KBM-7 (cell line): ENCODE measurements around the gene QRFPR.
"Not testable (repeated sequence)": the region's sequence is repeated elsewhere in the genome, so short reads cannot be mapped to it uniquely, and the experiment has no call there.

Experiments
- DNase-seq: peaks from one replicate; pipeline ENCODE4 v3.0.0-alpha.2; 2015
- in situ Hi-C: fragments of 300-500 bp; cut with MboI; formaldehyde crosslinking; loops from 2 replicates; pipeline ENCODE4 v1.14.3; 2020; ENCODE audit warnings: low sequenced_read_pairs, low pct_unique_long_range_greater_than_20kb, mixed read lengths

Gene QRFPR

DNA sequence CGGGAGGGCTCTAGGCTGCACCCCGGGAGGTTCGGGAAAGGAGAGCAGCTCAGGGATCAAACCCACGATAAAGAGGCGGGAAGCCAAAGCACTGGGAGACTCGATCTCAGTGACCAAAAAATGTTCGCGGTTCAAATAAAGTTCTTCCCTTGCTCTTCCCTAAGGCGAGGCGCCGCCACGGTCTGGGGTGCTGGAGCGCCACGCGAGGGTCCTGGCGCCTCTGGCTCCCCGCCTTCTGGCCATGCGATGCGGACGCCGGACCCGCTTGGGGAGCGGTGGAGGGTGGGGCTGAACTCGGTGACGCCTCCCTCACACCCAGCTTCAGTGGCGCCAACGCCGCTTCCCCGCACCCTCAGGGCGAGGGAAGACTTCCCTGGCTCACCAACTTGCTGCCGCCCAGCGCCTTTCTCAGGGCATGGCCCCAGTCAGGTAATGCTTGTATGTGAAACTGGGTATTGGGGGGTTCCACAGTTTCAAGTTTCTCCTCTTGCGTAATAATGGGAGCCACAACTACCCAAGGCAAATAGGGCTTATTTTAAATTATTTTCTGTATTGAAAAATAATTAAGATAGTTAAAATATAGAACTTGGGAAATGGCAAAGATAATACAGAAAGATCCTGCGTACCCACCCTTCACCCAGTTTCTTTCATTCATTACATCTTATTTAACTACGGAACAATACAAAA, at the start of gene QRFPR:
Gene QRFPR, minus strand, starts transcription at position 243 of the 687 bp plus-strand sequence. CDS start 371 bp downstream, outside the sequence.
- in situ Hi-C loops, result no loop called here
- DNase-seq, result no peak

DNA sequence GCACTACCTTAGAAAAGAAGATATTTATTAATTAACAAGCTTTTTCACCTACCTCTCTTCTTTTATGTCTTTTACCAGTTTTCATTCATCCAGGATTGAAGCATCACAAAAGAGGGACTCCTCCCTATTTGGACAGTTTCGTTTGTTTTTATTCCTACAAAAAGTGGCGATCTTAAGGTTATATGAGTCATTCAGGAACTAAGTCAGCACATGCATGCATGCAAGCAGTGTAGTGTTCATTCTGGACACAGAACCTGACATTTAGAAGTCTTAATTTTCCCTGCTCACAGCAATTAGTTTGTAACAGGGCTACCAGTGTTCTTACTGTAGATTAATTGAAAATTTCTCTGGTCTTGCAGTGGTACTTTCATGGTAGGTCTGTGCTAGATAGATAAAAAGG, 47.9 kb upstream of the QRFPR start:
- DNase-seq, result no peak
- in situ Hi-C loops, result no loop called here

DNA sequence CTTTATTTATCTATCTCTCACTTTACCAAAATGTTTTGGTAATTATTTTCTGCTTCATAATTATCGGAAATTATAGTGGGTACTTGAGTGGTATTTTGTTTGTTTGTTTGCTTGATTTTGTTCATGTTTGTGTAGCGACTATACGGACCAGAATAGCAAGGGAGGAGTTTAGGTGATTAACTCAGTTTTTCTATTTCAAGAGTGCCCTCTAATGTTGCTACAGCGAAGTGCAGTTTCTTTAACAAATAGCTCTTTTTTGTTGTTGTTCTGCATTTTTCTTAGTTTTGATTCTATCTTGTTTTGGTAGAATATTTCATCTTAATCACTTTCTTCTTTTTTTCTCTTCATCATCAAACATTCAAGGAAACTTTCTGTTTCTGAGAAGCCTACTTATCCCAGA, 40.8 kb upstream of the QRFPR start:
- DNase-seq, result no peak

DNA sequence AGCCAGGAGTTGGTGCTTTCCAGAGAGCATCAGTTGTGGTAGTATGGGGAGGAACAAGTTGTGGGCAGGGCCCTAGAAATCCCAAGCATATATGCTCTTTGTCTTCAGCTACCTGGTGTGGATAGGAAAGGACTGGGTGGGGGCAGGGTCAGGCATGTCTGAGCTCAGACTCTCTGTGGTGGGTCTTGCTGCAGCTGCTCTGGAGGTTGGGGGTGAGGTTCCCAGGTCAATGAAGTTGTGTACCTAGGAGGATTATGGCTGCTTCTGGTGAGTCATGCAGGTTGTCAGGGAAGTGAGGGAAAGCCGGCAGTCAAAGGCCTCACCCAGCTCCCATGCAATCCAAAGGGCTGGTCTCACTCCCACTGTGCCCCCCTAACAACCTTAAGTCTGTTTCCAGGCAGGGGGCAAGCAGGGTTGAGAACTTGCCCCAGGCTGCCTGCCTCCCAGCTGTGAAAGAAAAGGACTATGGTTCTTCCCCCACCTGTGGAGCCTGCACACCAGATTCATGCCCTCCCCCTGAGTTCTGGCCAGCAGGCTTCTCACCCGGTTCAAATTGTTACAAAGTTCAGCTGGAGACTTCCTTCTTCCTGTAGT, 30.4 kb upstream of the QRFPR start:
- no peak for DNase-seq
- in situ Hi-C loops, result no loop called here

More for the DNA sequence above, 40.8 kb upstream of the QRFPR start:
- in situ Hi-C loops, result no loop called here

DNA sequence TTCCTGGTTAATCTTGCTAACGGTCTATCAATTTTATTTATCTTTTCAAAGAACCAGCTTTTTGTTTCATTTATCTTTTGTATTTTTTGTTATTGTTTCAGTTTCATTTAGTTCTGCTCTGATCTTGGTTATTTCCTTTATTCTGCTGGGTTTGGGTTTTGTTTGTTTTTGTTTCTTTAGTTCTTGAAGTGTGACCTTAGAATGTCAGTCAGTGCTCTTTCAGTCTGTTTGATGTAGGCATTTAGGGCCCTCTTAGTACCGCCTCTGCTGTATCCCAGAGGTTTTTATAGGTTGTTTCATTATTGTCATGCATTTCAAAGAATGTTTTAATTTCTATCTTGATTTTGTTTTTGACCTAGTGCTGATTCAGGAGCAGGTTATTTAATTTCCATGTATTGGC, 27.7 kb upstream of the QRFPR start:
- in situ Hi-C loops, DNase-seq: not testable (repeated sequence)

DNA sequence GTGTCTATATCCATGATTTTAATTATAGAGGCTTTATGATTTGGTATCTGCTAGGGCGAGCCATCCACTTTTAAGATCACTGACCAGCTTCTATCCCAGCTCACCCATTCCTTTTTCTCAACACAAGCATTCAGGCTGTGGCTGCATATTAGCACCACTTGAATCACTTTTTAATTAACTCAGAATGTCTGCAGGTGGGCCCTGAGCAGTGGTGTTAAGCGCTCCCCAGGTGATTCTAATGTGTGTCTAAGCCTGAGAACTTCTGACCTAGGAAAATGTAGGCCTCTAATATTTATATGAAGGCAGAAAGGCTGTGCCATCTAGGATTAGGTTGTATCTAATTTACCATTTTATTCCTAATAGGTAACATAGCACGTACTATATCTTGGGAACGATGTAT, 19.8 kb upstream of the QRFPR start:
- no peak for DNase-seq
- in situ Hi-C loops, result no loop called here

DNA sequence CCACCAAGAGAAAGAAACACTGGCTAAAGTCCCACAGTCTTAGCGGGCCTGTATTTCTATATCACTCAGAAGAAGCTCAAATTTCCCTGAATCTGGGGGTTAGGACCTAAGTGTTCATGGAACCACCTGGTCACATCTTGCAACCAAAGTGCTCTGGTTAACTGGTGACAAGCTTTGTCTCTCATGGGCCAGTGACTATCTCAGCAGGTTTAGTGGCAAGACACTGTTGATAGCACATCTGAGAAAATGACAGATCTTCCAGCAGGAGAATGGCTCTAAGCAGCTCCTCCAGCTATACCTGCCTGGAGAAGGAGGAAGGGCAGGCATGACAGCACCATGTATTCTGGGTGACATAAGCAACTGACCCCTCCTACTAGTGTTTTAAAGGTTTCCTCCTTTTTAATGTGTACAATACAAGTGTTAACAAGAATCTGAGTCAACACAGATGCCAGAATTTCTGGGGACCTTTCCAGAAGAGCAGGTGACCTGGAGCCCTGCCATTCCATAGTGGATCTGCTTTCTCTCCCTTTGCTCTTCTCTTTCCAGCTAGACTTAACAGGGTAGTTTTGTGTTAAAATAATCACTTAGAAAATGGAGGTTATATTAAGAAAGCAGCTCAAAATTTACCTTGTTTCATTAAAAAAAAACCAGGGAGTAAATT, 17.3 kb upstream of the QRFPR start:
- DNase-seq, result no peak
- in situ Hi-C loops, result no loop called here

DNA sequence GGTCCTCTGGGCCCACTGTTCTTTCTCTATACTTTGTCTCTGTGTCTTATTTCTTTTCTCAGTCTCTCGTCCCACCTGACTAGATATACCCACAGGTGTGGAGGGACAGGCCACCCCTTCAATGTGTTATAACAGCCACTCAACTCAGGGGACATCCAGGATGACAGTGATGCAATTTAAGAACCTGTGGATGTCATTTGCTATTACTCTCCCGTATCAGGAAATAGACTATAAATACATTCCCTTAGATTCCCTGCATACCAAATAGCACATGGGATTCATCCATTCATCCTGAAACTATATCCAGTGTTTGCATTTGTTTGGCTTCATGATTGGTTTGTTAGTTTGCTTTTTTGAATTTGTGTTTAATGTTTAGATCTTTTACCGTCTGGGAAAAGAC, 16.6 kb upstream of the QRFPR start:
- no peak for DNase-seq
- in situ Hi-C loops, result no loop called here

DNA sequence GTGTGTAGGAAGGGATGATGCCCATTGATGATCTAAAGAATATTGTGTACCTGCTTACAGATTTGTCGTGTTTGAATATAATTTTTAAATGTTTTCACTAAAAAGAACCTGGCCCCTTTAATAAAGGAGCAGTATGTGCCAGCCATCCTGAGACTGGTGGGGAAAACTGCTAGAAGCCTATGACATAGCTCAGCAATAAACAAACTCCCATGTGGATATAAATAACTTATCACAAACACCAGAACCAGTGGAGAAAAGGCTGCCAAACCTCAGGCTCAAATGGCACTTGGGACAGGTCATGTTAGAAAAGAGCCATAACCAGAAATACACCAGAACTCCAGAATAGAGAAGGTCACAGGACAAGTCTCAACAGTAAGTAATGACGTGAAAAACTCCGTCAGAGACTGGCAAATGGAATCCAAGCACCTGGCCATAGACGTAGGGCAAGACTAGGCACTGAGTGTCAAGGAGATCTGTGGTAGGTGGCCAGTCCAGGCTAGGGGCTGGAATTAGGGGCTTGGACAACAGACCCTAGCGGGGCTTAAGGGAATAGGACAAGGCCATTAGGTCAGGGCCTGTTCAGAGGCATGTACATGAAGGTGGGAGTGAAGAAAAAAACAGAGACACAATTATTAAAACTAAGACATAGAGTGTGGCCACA, 11.7 kb upstream of the QRFPR start:
- DNase-seq, result no peak
- in situ Hi-C loops, result no loop called here

DNA sequence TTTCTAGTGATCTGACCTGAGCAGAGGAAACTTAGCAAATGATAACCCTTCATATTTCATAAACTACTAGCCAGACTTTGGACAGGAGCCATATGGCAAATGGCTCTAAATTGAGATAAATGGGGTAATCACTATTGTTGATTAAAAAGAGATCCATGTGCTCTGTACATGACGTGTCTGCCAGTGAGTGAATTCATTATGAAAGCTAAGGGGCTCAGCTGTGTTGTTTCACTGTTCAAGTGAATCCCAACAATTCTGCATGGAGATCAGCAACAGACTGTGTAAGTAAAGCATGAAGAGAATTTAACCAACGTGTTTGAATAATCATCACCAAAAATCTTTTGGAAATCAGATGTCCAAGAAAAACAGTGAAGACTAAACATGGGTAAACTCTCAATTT, 9.5 kb upstream of the QRFPR start:
- in situ Hi-C loops, result no loop called here
- DNase-seq, result no peak

DNA sequence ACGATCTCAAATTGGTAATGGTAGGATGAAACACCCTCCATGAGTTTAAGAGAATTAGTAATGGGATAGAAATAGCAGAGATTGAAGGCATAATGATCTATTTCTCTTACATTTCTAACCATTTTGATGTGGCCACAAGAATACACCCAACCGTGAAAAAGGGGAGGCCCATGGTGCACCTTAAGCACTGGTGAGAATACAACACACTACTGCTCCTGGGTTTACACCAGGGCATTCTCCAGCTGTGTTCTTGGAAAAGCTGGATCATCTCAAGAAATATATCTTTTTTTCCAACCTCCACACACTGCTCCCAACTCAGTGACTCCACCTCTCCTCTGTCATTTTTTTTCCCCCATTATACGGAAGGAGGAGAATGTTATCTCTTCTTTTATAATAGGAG, 1.5 kb downstream of the QRFPR start:
- in situ Hi-C loops, result no loop called here
- DNase-seq, result no peak

DNA sequence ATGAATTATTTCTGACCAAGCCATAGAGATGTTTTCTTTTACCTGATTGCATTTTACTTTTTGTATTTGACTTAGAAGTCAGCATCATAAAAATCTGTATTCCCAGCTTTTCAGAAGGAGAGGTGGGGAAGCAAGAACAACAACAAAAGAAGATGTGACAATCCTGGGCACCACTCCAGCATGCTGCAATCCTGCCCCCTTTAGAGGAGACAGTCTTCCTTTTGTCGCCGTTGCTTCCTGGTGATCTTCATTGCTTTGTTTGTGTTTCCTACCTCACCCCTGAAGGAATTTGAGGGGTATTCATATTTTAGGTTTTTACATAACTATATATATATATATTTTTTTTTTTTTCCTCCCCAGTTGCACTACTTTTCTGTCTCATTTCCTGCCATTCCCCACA, 3.7 kb downstream of the QRFPR start:
- no peak for DNase-seq
- in situ Hi-C loops, result no loop called here

DNA sequence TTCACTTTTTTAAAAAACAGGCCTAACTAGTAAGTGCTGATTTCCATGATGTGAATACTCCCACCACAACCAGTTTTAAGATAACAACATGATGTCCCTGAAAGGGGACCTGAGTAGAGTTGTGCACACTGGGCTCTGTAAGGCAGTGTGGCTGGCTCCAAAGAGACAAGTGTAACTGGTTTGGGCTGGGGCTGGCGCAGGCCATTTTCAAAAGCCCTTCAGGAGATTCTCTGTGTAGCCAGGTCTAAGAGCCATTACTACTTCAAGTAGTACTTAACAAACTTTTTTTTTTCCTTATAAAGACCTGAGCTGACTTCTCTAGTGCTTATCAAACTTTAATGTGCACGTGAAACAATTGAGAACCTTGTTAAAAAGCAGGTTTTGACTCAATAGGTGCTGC, 4.3 kb downstream of the QRFPR start:
- in situ Hi-C loops, result no loop called here
- no peak for DNase-seq

DNA sequence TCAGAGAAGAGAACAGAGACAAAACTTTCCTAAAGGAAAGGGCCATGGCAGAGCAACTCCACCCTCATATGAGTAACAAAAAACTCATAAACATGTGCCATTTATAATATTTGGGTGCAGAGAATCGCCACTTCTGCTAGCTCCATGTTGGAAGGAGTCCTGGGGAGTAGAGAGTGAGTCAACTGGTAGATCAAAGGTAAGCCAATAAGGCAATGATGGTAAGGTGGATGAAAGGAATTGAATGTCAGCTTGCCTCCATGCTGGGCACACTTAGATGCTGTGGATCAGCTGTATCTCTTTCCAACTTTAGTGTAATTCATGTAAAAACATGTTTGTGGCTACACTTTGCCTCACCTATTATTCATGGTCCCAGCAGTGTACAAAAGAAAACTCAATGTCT, 4.7 kb downstream of the QRFPR start:
- in situ Hi-C loops, result no loop called here
- no peak for DNase-seq

DNA sequence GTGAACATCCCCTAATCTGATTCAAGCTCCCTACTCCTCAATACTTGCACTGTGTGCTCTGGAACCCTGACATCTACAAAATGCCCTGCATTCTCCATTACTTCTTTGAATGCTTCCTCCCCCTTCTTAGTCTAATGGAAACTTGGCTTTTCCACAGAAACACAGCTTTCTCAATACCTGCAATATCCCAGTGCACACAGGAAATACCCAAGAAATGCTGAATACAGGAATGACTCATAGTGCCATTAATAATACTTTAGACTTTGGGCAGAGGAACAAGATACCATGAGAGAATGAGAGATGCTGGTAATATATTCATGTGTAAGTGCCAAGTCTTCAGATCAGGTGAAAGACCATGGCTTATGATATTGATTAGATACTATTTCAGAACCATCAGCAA, 5.6 kb downstream of the QRFPR start:
- in situ Hi-C loops, result no loop called here
- no peak for DNase-seq

DNA sequence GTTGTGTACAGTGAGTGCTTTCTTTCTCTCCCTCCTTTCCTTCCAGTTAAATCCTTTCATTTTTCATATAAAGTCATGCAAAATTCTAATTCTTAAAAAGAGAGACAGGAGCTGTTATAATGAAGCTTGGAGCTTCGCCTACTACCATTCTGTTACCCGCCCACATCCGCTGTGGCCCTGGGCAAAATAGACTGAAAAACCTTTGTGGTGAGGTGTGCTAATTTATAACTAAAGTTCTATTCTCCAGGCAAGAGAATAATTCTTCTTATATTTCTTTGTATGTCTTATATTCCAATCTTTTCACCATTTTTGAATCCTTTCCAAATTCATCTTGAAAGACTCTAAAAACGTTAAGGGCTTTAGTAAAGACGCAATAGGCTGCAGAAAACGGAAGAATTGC, 7.0 kb downstream of the QRFPR start:
- in situ Hi-C loops, result no loop called here
- no peak for DNase-seq

DNA sequence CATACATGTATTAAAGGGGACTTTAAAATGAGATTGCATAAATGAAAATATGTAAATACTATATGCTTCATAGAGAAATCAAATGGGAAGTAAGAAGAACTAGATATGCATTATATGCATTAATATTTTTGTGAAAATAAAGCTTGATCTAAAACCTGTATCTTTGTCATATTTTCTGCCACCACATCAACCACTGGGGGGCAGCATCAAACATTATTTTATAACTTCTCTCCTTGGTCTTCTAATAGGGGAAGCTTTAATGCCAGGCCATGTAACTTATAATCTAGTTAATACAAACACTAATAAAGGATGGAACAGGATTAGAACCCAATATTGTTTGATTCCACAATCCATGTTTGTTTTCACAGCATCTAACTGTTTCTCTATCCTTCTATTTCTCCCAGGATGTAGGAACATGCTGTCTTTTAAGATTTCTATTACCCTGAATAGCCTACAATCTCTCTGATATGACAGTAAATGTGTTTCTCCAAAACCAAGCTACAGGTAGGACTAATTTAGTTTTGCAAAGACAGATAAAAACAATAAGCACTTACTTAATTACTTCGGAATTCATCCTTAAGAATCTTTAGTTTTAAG, 10.0 kb downstream of the QRFPR start:
- DNase-seq, result peak; percentile 50
- in situ Hi-C loops, result no loop called here

DNA sequence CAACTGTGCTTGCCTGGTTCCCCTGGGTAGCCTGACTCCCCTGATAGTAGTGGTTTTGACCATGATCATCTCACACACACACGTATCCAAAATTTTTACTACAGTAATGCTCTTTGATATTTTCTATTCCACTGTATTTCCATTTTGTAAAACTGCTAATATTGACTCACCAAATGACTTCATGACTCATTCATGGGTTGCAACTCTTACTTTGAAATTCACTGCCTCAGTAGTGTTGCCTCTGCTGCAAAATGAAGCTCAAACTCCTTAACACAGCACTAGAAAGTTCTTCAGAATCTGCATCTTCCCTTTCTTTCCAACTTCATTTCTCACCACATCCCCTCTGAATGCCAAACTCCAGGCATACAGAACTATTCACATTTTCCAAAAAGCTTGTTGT, 20.3 kb downstream of the QRFPR start:
- in situ Hi-C loops, result no loop called here
- no peak for DNase-seq

DNA sequence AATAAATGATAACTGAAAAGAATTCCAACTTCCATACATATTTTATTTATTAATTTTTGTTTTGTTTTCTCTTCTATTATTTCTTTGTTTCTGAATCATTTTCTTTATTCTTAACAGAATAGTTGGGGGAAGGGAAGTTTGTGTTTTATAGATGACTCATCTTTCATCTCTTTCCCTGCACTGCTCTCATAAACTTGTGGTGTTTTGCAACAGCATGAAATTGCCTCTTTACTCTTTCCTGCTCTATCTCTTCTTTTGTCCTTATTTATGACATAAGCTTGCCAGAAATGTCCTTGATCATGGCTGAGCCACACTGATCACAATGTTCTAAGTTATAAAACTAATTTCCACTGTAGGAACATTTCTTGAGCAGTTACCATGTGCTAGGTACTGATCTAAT, 22.3 kb downstream of the QRFPR start:
- in situ Hi-C loops, result no loop called here
- DNase-seq, result no peak

DNA sequence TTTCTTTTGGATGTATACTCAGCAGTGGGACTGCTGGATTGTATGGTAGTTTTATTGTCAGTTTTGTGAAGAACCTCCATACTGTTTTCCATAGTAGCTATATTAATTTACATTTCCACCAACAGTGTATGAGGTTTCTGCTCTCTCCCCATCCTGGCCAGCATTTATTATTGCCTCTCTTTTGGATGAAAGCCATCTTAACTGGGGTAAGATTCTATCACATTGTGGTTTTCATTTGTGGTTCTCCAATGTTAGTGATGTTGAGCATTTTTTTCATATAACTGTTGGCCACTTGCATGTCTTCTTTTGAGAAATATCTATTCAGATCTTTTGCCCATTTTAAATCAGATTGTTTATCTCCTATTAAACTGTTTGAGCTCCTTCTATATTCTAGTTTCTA, 27.6 kb downstream of the QRFPR start:
- in situ Hi-C loops, result no loop called here
- no peak for DNase-seq
